ENCODE measurements around the gene VLDLR.

VLDLR gene

DNA sequence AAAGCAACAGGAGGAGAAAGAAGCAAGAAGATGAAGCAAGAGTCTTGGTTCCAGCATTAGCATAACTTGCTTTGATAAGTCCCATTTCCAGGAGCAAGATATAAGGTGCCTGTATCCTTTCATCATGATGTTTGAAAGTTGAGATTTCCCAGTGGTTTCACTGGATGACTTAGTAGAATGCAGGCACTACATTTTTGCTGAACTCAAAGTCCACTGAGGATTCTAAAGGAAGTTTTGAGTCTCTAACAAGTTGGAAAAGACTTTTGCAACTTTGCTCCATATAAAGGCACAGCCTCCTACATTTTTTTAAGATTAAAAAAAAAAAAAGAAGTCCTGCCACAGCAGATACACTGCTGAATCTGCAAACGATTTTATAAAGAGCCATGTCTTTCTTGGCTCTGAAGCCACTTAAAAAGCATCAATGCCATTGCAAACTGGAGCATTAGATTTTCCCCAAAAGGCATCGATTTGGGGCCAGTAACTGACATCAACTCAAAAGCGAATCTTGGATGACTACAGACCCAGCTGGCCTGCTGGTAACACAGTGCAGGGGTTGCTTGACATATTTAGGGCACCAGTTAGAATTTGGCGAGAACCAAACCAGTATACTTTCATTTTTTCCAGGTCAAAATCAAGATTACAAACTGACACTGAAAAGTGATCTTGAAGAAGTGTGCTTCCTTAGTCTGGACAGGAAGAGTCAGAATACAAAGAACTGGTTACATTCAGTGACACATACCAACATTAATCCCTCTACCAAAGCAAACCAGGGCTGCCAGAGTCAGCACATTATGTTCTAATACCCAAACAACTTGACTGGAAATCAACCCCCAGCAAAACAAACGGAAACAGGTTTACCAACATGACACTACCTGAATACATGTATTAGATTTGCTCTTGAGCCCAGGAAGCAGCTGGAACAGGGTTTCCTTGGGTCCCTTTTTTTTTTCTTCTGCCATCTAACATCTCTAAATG lies 56.6 kb downstream of the VLDLR start:
- TF ChIP-seq, protein P1, sequence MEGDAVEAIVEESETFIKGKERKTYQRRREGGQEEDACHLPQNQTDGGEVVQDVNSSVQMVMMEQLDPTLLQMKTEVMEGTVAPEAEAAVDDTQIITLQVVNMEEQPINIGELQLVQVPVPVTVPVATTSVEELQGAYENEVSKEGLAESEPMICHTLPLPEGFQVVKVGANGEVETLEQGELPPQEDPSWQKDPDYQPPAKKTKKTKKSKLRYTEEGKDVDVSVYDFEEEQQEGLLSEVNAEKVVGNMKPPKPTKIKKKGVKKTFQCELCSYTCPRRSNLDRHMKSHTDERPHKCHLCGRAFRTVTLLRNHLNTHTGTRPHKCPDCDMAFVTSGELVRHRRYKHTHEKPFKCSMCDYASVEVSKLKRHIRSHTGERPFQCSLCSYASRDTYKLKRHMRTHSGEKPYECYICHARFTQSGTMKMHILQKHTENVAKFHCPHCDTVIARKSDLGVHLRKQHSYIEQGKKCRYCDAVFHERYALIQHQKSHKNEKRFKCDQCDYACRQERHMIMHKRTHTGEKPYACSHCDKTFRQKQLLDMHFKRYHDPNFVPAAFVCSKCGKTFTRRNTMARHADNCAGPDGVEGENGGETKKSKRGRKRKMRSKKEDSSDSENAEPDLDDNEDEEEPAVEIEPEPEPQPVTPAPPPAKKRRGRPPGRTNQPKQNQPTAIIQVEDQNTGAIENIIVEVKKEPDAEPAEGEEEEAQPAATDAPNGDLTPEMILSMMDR (IDR thresholded peaks at IDR 0.05; ENCODE audit: low read depth, low read length, missing control alignments) = no peak
- in situ Hi-C loops (cut with HindIII; ENCODE audit: low pct_ligation_motif_present, low sequenced_read_pairs) = no loop called here
- Histone ChIP-seq H3K36me3 (replicated peaks) (no peaks in the 10 kb centered on the region), H3K4me3 (ENCODE audit: low read depth, low read length) (no peak overlapping the region), H3K27me3 (replicated peaks) (no peaks in the 10 kb centered on the region), H3K27ac (no peak overlapping the region)
- DNase-seq = no peak

DNA sequence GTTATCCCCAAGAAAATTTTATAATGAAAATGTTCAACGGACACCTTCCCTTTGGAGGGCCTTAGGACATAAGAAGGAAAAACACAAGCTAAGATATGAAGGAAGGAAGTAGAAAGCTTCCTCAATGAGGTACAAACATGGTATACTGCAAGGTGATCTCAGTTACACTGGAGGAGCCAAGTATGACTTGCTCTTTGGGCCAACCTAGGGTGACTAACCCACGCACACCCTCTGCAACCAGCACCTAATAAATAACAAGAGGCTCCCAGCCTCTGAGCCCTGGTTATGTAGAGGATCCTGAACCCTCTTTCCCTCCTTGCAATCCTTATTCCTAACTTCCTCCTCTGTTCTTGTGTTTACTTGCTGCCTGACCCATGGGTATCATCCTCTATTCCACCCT lies 57.4 kb downstream of the VLDLR start:
- in situ Hi-C loops (cut with HindIII; ENCODE audit: low pct_ligation_motif_present, low sequenced_read_pairs) = no loop called here
- no peaks in the 10 kb centered on the region for H3K27me3 ChIP-seq (replicated peaks)
- DNase-seq = no peak
- no peak overlapping the region for H3K27ac ChIP-seq
- TF ChIP-seq, protein P1 (IDR thresholded peaks at IDR 0.05; ENCODE audit: low read depth, low read length, missing control alignments) = no peak
- no peak overlapping the region for H3K4me3 ChIP-seq (ENCODE audit: low read depth, low read length)
- H3K36me3 ChIP-seq (replicated peaks) = no peaks in the 10 kb centered on the region

DNA sequence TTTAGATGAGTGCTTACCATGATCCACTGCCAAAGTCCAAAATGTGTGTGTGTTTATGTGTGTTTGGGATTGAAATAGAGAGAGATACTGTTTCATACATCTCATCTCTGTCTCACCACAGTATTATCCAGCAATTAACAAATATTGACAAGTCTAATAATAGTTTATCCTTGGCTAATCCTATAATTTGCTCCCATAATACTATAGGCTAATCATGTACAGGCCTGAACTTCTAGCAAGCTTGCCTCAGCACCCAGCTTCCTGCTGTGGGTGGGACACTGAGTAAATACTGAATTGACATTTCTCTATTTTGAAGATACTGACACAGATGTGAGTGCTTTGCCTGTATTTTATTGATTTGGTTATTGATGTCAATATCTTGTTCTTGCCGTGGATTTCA lies 60.4 kb downstream of the VLDLR start:
- TF ChIP-seq, protein P1 (IDR thresholded peaks at IDR 0.05; ENCODE audit: low read depth, low read length, missing control alignments) = no peak
- H3K27me3 ChIP-seq (replicated peaks) = no peaks in the 10 kb centered on the region
- in situ Hi-C loops (cut with HindIII; ENCODE audit: low pct_ligation_motif_present, low sequenced_read_pairs) = no loop called here
- DNase-seq = no peak
- H3K27ac ChIP-seq = no peak overlapping the region
- no peak overlapping the region for H3K4me3 ChIP-seq (ENCODE audit: low read depth, low read length)
- H3K36me3 ChIP-seq (replicated peaks) = no peaks in the 10 kb centered on the region

DNA sequence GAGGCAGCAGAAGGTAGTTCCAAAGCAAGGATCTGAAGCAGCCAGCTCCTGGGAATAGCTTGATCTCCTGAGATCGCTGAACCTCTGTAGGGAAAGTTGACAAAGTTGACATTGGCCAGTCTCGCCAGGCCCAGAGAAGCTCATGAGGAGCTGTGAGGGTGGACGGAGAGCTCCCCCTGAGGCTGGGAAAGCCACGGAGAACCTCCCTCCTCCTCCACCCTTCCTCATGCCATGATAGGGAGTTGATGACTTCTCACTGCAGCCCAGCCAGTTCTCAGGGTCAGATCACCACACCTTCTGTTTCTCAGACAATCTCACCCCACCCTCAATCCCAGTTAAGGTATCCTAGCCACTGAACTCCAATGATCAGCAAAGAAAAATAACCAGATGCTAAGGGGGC lies 65.3 kb downstream of the VLDLR start:
- Histone ChIP-seq H3K27ac (no peak overlapping the region), H3K4me3 (ENCODE audit: low read depth, low read length) (no peak overlapping the region), H3K36me3 (replicated peaks) (no peaks in the 10 kb centered on the region), H3K27me3 (replicated peaks) (no peaks in the 10 kb centered on the region)
- TF ChIP-seq, protein P1 (IDR thresholded peaks at IDR 0.05; ENCODE audit: low read depth, low read length, missing control alignments) = no peak
- in situ Hi-C loops (cut with HindIII; ENCODE audit: low pct_ligation_motif_present, low sequenced_read_pairs) = no loop called here
- no peak for DNase-seq

DNA sequence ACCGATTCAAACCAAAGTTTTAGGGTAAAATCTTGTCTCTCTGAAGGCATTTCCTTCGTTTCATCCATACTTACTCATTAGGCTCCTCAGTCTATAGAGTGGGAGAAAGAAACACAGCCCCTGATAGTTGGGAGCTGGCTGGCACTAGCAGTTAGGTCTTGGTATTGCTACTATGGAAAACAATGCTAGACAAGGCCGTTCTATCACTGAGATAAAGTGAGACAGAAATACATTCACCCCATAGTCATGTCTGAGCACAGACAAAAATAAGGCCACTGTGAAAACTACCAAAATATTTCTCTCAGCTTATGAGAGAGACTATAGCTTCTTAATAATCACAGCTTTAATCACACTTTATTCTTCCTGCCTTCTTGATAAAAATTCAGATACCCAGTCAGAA lies 67.0 kb downstream of the VLDLR start:
- Histone ChIP-seq H3K27ac (no peak overlapping the region), H3K4me3 (ENCODE audit: low read depth, low read length) (no peak overlapping the region), H3K27me3 (replicated peaks) (no peaks in the 10 kb centered on the region), H3K36me3 (replicated peaks) (no peaks in the 10 kb centered on the region)
- no peak for DNase-seq
- TF ChIP-seq, protein P1 (IDR thresholded peaks at IDR 0.05; ENCODE audit: low read depth, low read length, missing control alignments) = no peak
- in situ Hi-C loops (cut with HindIII; ENCODE audit: low pct_ligation_motif_present, low sequenced_read_pairs) = no loop called here
